ENCODE measurements around the gene SCAPER. TPM values are rescaled to one million over a fixed set of nuclear protein-coding genes. Genes with fewer than 3 reads are reported as not detected.
"Not testable (repeated sequence)": the region's sequence is repeated elsewhere in the genome, so short reads cannot be mapped to it uniquely, and the experiment has no call there.

Gene SCAPER
- total RNA-seq, 1 experiment from 2014 or later = 8.3 TPM

DNA sequence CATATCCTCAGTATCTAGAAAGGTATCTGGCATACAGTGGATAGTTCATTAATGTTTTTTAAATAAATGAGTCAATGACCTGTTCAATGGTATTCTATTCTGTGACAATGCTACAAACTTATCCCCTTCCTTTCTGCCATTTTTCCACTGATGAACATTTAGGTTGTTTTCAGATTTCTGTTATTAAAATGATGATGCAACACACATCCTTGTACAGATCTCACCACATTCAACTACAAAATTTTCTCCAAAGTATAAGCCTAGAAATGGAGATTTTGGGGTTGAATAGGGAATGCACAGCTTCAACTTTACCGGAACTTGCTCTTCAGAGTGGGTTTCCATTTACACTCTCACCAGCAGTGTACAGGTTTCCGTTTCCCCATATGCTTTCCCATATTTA, 358.3 kb downstream of the SCAPER start:
- H3K27me3 ChIP-seq (ENCODE audit: control insufficient read depth, insufficient read depth, low read length) = no peaks in the 10 kb centered on the region
- H3K36me3 ChIP-seq (replicated peaks; ENCODE audit: control insufficient read depth, insufficient read depth, low read length) = no peaks in the 10 kb centered on the region
- no peak overlapping the region for H3K4me3 ChIP-seq (ENCODE audit: insufficient read depth, low read depth, low read length)
- DNase-seq = no peak

DNA sequence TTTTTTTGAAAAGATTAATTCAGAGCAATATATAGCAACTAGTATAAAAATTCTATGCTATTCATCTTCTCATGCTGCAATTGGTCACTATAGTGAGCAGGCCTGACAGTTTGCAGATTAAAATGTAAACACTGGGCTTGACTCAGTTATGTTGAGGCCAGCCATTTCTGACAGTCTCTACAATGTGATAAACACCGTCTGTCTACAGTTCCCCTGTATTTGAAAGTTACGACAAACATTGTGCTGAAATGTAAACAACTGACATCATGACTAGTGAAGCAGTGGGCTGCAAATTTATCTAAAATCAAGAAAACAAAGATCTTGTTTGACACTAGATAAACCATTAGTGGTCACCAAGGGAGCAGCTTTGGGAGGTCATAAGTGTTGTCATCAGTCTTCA, 371.1 kb downstream of the SCAPER start:
- Histone ChIP-seq H3K4me3 (ENCODE audit: insufficient read depth, low read depth, low read length) (no peak overlapping the region), H3K36me3 (replicated peaks; ENCODE audit: control insufficient read depth, insufficient read depth, low read length) (no peaks in the 10 kb centered on the region), H3K27me3 (ENCODE audit: control insufficient read depth, insufficient read depth, low read length) (no peaks in the 10 kb centered on the region)
- no peak for DNase-seq

GRCh38 chr15:76533060-76533820, 371.9 kb downstream of the SCAPER start:
- DNase-seq = no peak
- Histone ChIP-seq H3K4me3 (ENCODE audit: insufficient read depth, low read depth, low read length) (no peak overlapping the region), H3K27me3 (ENCODE audit: control insufficient read depth, insufficient read depth, low read length) (no peaks in the 10 kb centered on the region), H3K36me3 (replicated peaks; ENCODE audit: control insufficient read depth, insufficient read depth, low read length) (no peaks in the 10 kb centered on the region)

- H3K4me3 ChIP-seq (ENCODE audit: insufficient read depth, low read depth, low read length) = no peak overlapping the region
- DNase-seq = no peak
- no peaks in the 10 kb centered on the region for H3K27me3 ChIP-seq (ENCODE audit: control insufficient read depth, insufficient read depth, low read length)
- no peaks in the 10 kb centered on the region for H3K36me3 ChIP-seq (replicated peaks; ENCODE audit: control insufficient read depth, insufficient read depth, low read length)
Measured at GRCh38 chr15:76529911-76530310, 375.2 kb downstream of the SCAPER start.

GRCh38 chr15:76526111-76526510, 379.0 kb downstream of the SCAPER start:
- H3K4me3 ChIP-seq (ENCODE audit: insufficient read depth, low read depth, low read length) = no peak overlapping the region
- H3K36me3 ChIP-seq (replicated peaks; ENCODE audit: control insufficient read depth, insufficient read depth, low read length) = no peaks in the 10 kb centered on the region
- no peaks in the 10 kb centered on the region for H3K27me3 ChIP-seq (ENCODE audit: control insufficient read depth, insufficient read depth, low read length)
- no peak for DNase-seq

DNA sequence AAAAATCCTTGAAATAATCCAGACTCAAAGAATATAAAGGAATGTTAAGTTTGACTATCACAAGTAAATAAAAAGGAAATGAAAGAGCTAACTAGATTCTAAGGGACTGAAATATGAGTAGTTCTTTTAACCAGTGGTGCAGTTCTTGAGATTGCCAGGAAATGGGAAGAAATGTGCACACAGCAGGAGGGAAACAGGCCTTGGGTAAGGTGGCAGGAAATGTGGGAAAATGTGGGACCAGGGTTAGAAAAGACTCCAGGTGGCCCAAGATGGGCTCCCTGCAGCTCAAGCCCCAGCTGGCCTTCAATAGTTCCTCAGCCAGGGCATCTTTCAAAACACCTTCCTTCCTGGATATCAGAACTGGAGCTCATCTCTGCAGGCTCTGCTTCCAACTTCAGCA, 387.2 kb downstream of the SCAPER start:
- no peaks in the 10 kb centered on the region for H3K36me3 ChIP-seq (replicated peaks; ENCODE audit: control insufficient read depth, insufficient read depth, low read length)
- DNase-seq = no peak

GRCh38 chr15:76514282-76514681, 390.9 kb downstream of the SCAPER start:
- Histone ChIP-seq H3K27me3 (ENCODE audit: control insufficient read depth, insufficient read depth, low read length) (no peaks in the 10 kb centered on the region), H3K36me3 (replicated peaks; ENCODE audit: control insufficient read depth, insufficient read depth, low read length) (no peaks in the 10 kb centered on the region), H3K4me3 (ENCODE audit: insufficient read depth, low read depth, low read length) (no peak overlapping the region)
- DNase-seq = no peak

More for the DNA sequence above, 387.2 kb downstream of the SCAPER start:
- Histone ChIP-seq H3K4me3 (ENCODE audit: insufficient read depth, low read depth, low read length) (no peak overlapping the region), H3K27me3 (ENCODE audit: control insufficient read depth, insufficient read depth, low read length) (no peaks in the 10 kb centered on the region)

DNA sequence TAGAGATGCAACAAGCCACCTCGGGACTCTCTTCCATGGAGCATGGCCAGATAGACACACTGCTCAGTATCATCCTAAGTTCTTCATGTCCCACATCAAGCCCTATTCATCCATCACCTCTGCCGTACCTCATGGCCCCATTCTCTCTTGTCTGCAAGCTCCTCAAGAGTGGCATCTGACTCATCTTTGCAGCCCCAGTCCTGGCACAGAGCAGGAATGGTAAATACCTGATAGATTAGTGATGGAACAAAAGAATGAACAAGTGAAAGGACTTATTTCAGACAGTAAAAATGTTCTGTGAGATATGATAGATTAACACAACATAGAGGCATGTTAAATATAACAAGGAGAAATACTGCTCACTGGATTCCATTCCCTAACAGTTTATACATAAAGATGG, 392.2 kb downstream of the SCAPER start:
- DNase-seq = no peak
- no peaks in the 10 kb centered on the region for H3K27me3 ChIP-seq (ENCODE audit: control insufficient read depth, insufficient read depth, low read length)
- H3K4me3 ChIP-seq (ENCODE audit: insufficient read depth, low read depth, low read length) = no peak overlapping the region
- no peaks in the 10 kb centered on the region for H3K36me3 ChIP-seq (replicated peaks; ENCODE audit: control insufficient read depth, insufficient read depth, low read length)

- H3K27me3 ChIP-seq (ENCODE audit: control insufficient read depth, insufficient read depth, low read length); DNase-seq; H3K4me3 ChIP-seq (ENCODE audit: insufficient read depth, low read depth, low read length); H3K36me3 ChIP-seq (replicated peaks; ENCODE audit: control insufficient read depth, insufficient read depth, low read length): not testable (repeated sequence)
Measured at GRCh38 chr15:76510663-76511062, 394.5 kb downstream of the SCAPER start.

DNA sequence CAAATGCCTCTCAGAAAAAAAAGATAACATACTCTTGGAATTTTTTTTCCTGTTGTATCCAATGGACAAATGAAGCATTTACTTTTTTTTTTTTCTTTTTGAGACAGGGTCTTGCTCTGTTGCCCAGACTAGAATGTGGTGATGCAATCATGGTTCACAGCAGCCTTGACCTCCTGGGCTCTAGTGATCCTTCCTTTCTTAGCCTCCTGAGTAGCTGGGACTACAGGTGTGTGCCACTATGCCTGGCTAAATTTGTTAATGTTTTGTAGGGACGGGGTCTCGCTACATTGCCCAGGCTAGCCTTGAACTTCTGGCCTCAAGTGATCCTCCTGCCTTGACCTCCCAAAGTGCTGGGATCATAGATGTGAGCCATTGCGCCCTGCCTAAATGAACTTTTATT, 401.3 kb downstream of the SCAPER start:
- no peak for DNase-seq
- no peaks in the 10 kb centered on the region for H3K36me3 ChIP-seq (replicated peaks; ENCODE audit: control insufficient read depth, insufficient read depth, low read length)
- no peaks in the 10 kb centered on the region for H3K27me3 ChIP-seq (ENCODE audit: control insufficient read depth, insufficient read depth, low read length)
- H3K4me3 ChIP-seq (ENCODE audit: insufficient read depth, low read depth, low read length) = no peak overlapping the region

DNA sequence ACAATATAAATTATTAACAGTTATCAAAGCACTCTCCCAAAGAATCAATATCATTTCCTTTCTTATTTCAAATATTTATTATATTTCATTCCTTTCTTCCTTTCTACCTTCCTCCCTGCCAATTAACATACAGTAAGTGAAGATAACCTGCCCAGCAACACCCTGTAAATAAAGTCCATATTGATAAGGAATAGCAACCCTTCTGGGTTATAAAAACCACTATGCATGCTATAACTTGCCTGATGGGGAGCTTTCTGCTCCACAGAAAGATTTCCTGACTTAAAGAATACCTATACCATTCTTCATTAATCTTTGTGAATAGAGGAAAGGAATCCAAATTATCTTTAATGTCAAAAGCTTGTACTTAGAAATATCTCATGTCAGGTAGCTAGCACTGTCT, 402.0 kb downstream of the SCAPER start:
- no peaks in the 10 kb centered on the region for H3K36me3 ChIP-seq (replicated peaks; ENCODE audit: control insufficient read depth, insufficient read depth, low read length)
- no peaks in the 10 kb centered on the region for H3K27me3 ChIP-seq (ENCODE audit: control insufficient read depth, insufficient read depth, low read length)
- H3K4me3 ChIP-seq (ENCODE audit: insufficient read depth, low read depth, low read length) = no peak overlapping the region
- no peak for DNase-seq

- Histone ChIP-seq H3K4me3 (ENCODE audit: insufficient read depth, low read depth, low read length) (no peak overlapping the region), H3K27me3 (ENCODE audit: control insufficient read depth, insufficient read depth, low read length) (no peaks in the 10 kb centered on the region), H3K36me3 (replicated peaks; ENCODE audit: control insufficient read depth, insufficient read depth, low read length) (no peaks in the 10 kb centered on the region)
- no peak for DNase-seq
Measured at GRCh38 chr15:76502678-76503077, 402.5 kb downstream of the SCAPER start.

DNA sequence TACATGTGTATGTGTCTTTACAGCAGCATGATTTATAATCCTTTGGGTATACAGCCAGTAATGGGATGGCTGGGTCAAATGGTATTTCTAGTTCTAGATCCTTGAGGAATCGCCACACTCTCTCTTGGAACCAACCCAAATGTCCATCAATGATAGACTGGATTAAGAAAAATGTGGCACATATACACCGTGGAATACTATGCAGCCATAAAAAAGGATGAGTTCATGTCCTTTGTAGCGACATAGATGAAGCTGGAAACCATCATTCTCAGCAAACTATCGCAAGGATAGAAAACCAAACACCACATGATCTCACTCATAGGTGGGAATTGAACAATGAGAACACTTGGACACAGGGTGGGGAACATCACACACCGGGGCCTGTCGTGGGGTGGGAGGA, 403.0 kb downstream of the SCAPER start:
- H3K27me3 ChIP-seq (ENCODE audit: control insufficient read depth, insufficient read depth, low read length); H3K36me3 ChIP-seq (replicated peaks; ENCODE audit: control insufficient read depth, insufficient read depth, low read length); DNase-seq; H3K4me3 ChIP-seq (ENCODE audit: insufficient read depth, low read depth, low read length): not testable (repeated sequence)

GRCh38 chr15:76501726-76502125, 403.4 kb downstream of the SCAPER start:
- Histone ChIP-seq H3K36me3 (replicated peaks; ENCODE audit: control insufficient read depth, insufficient read depth, low read length) (no peaks in the 10 kb centered on the region), H3K4me3 (ENCODE audit: insufficient read depth, low read depth, low read length) (no peak overlapping the region), H3K27me3 (ENCODE audit: control insufficient read depth, insufficient read depth, low read length) (no peaks in the 10 kb centered on the region)
- no peak for DNase-seq

DNA sequence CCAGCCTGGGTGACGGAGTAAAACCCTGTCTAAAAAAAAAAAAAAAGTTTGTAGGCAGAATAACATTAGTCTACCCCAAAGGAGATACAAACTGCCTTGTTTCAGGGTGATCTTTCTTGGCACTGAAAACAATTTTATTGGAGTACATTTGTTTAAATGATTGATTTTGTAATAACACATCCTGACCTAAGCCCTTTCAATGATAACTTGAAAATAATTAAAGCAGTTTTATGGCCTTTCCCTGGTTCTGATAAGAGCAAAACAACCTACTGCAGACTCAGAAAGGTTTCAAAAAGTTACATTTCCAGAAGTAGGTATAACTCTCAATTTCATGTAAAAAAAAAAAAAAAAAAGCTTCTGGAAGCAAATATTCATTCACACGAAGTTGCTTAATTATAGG, 404.1 kb downstream of the SCAPER start:
- H3K27me3 ChIP-seq (ENCODE audit: control insufficient read depth, insufficient read depth, low read length) = no peaks in the 10 kb centered on the region
- H3K36me3 ChIP-seq (replicated peaks; ENCODE audit: control insufficient read depth, insufficient read depth, low read length) = no peaks in the 10 kb centered on the region
- no peak for DNase-seq
- no peak overlapping the region for H3K4me3 ChIP-seq (ENCODE audit: insufficient read depth, low read depth, low read length)

DNA sequence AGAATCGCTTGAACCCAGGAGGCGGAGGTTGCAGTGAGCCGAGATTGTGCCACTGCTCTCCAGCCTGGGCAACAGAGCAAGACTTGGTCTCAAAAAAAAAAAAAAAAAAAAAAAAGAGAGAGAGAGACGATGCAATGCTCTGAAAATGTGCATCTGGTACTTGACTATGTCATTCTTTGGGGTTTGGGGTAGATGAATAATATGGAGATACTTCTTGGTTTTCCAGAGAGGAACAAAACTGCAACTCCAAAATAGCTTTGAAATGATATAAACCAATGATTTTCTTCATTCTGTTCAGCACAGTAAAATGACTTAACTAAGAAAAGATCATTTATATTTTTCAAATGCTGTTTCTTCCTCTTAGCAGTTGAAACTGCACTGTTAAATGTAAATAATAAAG, 409.7 kb downstream of the SCAPER start:
- Histone ChIP-seq H3K27me3 (ENCODE audit: control insufficient read depth, insufficient read depth, low read length) (no peaks in the 10 kb centered on the region), H3K36me3 (replicated peaks; ENCODE audit: control insufficient read depth, insufficient read depth, low read length) (no peaks in the 10 kb centered on the region), H3K4me3 (ENCODE audit: insufficient read depth, low read depth, low read length) (no peak overlapping the region)
- no peak for DNase-seq
